Activated CD4-positive, alpha-beta T cell treated with anti-CD3 and anti-CD28 coated beads, Interleukin-2, amount 50 U/mL, for 1 hour (primary cell): ENCODE measurements around the gene MCCD1.

Experiments used
- DNase-seq: peaks from one replicate; pipeline ENCODE4 v3.0.0-alpha.2; 2020

The MCCD1 gene

DNA sequence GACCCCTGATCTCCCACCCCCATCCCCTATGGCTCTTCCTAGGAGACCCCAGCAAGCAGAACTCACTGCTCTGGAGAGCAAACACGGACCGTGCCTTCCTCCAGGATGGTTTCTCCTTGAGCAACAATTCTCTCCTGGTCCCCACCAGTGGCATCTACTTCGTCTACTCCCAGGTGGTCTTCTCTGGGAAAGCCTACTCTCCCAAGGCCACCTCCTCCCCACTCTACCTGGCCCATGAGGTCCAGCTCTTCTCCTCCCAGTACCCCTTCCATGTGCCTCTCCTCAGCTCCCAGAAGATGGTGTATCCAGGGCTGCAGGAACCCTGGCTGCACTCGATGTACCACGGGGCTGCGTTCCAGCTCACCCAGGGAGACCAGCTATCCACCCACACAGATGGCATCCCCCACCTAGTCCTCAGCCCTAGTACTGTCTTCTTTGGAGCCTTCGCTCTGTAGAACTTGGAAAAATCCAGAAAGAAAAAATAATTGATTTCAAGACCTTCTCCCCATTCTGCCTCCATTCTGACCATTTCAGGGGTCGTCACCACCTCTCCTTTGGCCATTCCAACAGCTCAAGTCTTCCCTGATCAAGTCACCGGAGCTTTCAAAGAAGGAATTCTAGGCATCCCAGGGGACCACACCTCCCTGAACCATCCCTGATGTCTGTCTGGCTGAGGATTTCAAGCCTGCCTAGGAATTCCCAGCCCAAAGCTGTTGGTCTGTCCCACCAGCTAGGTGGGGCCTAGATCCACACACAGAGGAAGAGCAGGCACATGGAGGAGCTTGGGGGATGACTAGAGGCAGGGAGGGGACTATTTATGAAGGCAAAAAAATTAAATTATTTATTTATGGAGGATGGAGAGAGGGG lies 44.7 kb downstream of the MCCD1 start:
- DNase-seq: no peak

DNA sequence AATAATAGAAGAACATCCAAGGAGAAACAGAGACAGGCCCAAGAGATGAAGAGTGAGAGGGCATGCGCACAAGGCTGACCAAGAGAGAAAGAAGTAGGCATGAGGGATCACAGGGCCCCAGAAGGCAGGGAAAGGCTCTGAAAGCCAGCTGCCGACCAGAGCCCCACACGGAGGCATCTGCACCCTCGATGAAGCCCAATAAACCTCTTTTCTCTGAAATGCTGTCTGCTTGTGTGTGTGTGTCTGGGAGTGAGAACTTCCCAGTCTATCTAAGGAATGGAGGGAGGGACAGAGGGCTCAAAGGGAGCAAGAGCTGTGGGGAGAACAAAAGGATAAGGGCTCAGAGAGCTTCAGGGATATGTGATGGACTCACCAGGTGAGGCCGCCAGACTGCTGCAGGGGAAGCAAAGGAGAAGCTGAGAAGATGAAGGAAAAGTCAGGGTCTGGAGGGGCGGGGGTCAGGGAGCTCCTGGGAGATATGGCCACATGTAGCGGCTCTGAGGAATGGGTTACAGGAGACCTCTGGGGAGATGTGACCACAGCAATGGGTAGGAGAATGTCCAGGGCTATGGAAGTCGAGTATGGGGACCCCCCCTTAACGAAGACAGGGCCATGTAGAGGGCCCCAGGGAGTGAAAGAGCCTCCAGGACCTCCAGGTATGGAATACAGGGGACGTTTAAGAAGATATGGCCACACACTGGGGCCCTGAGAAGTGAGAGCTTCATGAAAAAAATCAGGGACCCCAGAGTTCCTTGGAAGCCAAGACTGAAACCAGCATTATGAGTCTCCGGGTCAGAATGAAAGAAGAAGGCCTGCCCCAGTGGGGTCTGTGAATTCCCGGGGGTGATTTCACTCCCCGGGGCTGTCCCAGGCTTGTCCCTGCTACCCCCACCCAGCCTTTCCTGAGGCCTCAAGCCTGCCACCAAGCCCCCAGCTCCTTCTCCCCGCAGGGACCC lies 45.6 kb downstream of the MCCD1 start:
- no peak for DNase-seq

DNA sequence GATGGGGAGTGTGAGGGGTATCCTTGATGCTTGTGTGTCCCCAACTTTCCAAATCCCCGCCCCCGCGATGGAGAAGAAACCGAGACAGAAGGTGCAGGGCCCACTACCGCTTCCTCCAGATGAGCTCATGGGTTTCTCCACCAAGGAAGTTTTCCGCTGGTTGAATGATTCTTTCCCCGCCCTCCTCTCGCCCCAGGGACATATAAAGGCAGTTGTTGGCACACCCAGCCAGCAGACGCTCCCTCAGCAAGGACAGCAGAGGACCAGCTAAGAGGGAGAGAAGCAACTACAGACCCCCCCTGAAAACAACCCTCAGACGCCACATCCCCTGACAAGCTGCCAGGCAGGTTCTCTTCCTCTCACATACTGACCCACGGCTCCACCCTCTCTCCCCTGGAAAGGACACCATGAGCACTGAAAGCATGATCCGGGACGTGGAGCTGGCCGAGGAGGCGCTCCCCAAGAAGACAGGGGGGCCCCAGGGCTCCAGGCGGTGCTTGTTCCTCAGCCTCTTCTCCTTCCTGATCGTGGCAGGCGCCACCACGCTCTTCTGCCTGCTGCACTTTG lies 46.7 kb downstream of the MCCD1 start, which contains the start of gene TNF:
TSS of gene TNF (plus strand) at position 231 of the 567 bp plus-strand sequence. CDS start at position 408, 177 bp downstream.
- peak; percentile 78 for DNase-seq

DNA sequence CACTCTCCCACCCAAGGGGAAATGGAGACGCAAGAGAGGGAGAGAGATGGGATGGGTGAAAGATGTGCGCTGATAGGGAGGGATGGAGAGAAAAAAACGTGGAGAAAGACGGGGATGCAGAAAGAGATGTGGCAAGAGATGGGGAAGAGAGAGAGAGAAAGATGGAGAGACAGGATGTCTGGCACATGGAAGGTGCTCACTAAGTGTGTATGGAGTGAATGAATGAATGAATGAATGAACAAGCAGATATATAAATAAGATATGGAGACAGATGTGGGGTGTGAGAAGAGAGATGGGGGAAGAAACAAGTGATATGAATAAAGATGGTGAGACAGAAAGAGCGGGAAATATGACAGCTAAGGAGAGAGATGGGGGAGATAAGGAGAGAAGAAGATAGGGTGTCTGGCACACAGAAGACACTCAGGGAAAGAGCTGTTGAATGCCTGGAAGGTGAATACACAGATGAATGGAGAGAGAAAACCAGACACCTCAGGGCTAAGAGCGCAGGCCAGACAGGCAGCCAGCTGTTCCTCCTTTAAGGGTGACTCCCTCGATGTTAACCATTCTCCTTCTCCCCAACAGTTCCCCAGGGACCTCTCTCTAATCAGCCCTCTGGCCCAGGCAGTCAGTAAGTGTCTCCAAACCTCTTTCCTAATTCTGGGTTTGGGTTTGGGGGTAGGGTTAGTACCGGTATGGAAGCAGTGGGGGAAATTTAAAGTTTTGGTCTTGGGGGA lies 47.4 kb downstream of the MCCD1 start:
- no peak for DNase-seq

GRCh38 chr6:31576897-31577578 lies 48.3 kb downstream of the MCCD1 start:
- DNase-seq: no peak

DNA sequence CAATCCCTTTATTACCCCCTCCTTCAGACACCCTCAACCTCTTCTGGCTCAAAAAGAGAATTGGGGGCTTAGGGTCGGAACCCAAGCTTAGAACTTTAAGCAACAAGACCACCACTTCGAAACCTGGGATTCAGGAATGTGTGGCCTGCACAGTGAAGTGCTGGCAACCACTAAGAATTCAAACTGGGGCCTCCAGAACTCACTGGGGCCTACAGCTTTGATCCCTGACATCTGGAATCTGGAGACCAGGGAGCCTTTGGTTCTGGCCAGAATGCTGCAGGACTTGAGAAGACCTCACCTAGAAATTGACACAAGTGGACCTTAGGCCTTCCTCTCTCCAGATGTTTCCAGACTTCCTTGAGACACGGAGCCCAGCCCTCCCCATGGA lies 48.8 kb downstream of the MCCD1 start:
- DNase-seq: no peak

GRCh38 chr6:31578184-31579118 lies 49.7 kb downstream of the MCCD1 start:
- no peak for DNase-seq

DNA sequence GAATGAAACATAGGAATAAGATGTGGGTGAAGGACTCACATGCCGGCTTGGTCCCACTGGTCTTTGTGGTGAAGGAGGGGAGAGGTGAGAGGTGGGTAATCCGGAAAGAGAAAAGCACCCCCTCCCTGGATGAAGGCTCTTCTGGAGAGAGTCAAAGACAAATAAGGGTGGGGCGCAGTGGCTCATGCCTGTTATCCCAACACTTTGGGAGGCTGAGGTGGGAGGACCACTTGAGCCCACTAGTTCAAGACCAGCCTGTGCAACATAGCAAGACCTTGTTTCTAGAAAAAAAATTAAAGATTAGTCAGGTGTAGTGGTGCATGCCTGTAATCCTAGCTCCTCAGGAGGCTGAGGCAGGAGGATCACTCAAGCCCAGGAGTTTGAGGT lies 50.4 kb downstream of the MCCD1 start:
- no peak for DNase-seq
